SK-N-SH (cell line): ENCODE measurements around the gene INSM2.

Experiments
- POLR2AphosphoS5 ChIP-seq: IDR thresholded peaks from 2 replicates; pipeline ENCODE4 v1.6.1; 2012; ENCODE audit warnings: low read depth, low read length
- RAD21 ChIP-seq: IDR thresholded peaks from 2 replicates; pipeline ENCODE4 v1.6.1; 2012; ENCODE audit warnings: mild to moderate bottlenecking, low read length
- RCOR1 ChIP-seq: fragments of 150-350 bp; IDR thresholded peaks from 2 replicates; pipeline ENCODE4 v1.6.1; 2017; ENCODE audit warnings: antibody characterized with exemption, low read length
- TCF12 ChIP-seq: IDR thresholded peaks from 2 replicates; pipeline ENCODE4 v1.4.0; 2012
- TF ChIP-seq, protein P1 (sequence below): IDR thresholded peaks from 2 replicates; pipeline ENCODE4 v1.4.0; 2012; ENCODE audit warnings: low read depth
- TF ChIP-seq, protein P2 (sequence below): fragments of 200-600 bp; sonication (generic); IDR thresholded peaks from 2 replicates; pipeline ENCODE4 v1.6.1; 2017; ENCODE audit warnings: antibody characterized with exemption, mild to moderate bottlenecking, moderate library complexity

DNA sequence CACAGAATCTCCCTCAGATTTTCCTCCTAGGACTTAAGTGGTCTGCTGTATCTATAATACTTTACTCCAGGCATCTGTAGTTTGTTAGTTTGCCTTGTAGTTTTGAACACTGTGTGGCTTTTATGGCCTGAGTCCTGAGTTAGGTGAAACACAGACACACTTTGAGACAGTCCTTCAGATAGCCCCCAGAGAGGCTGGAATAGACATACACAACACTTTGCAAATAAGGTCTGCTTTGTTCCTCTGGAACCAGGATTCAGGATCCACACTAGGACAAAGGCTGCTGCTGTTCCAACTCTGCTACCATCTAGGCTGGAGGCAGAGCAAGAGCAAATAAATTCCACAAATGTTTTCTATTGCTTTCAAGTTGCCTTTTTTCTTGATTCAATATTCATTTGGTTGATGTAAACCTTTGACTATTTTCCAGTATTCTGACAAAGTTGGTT lies 41.4 kb upstream of the INSM2 start:
- no peak for TF ChIP-seq RAD21
- TF ChIP-seq, protein P1, sequence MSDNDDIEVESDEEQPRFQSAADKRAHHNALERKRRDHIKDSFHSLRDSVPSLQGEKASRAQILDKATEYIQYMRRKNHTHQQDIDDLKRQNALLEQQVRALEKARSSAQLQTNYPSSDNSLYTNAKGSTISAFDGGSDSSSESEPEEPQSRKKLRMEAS: no peak
- TF ChIP-seq, protein P2, sequence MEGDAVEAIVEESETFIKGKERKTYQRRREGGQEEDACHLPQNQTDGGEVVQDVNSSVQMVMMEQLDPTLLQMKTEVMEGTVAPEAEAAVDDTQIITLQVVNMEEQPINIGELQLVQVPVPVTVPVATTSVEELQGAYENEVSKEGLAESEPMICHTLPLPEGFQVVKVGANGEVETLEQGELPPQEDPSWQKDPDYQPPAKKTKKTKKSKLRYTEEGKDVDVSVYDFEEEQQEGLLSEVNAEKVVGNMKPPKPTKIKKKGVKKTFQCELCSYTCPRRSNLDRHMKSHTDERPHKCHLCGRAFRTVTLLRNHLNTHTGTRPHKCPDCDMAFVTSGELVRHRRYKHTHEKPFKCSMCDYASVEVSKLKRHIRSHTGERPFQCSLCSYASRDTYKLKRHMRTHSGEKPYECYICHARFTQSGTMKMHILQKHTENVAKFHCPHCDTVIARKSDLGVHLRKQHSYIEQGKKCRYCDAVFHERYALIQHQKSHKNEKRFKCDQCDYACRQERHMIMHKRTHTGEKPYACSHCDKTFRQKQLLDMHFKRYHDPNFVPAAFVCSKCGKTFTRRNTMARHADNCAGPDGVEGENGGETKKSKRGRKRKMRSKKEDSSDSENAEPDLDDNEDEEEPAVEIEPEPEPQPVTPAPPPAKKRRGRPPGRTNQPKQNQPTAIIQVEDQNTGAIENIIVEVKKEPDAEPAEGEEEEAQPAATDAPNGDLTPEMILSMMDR: no peak
- no peak for TF ChIP-seq POLR2AphosphoS5
- TF ChIP-seq RCOR1: no peak
- no peak for TF ChIP-seq TCF12
